CD4-positive, alpha-beta T cell treated with Interferon alpha-2 for 1 hour (primary cell): Measurements from ENCODE around the gene RDM1.
"Not testable (repeated sequence)": the region's sequence is repeated elsewhere in the genome, so short reads cannot be mapped to it uniquely, and the experiment has no call there.

Experiments
- DNase-seq, 2 donors: peaks; one replicate each; pipeline ENCODE4 v3.0.0-alpha.2; 2020 to 2022

The RDM1 gene

GRCh38 chr17:35897772-35898171 is 32.8 kb downstream of the RDM1 start:
- not testable (repeated sequence) for DNase-seq

GRCh38 chr17:35895636-35896587 is 34.7 kb downstream of the RDM1 start:
- peak; percentile 36 to 60 for DNase-seq

GRCh38 chr17:35894206-35894605 is 36.4 kb downstream of the RDM1 start:
- no peak for DNase-seq

- no peak for DNase-seq
Measured at GRCh38 chr17:35893751-35894150, 36.8 kb downstream of the RDM1 start.

- peak; percentile 34 to 56 for DNase-seq
Measured at GRCh38 chr17:35892091-35893035, 38.2 kb downstream of the RDM1 start.

GRCh38 chr17:35891269-35891668 is 39.3 kb downstream of the RDM1 start:
- DNase-seq = no peak

GRCh38 chr17:35890774-35891155 is 39.8 kb downstream of the RDM1 start:
- DNase-seq = peak; percentile 56 to 77

GRCh38 chr17:35889818-35890773 is 40.5 kb downstream of the RDM1 start:
- DNase-seq = peak in 1 of 2 donors; percentile 43

- peak in 1 of 2 donors; percentile 62 for DNase-seq
Measured at GRCh38 chr17:35889241-35889640, 41.3 kb downstream of the RDM1 start.

GRCh38 chr17:35879773-35880654 is 50.6 kb downstream of the RDM1 start, which contains the start of gene CCL5:
Gene CCL5, minus strand, starts transcription at chr17:35880360.
- peak; percentile 82 to 88 for DNase-seq

- DNase-seq = peak in 1 of 2 donors; percentile 38
Measured at GRCh38 chr17:35878361-35878760, 52.2 kb downstream of the RDM1 start.

- no peak for DNase-seq
Measured at GRCh38 chr17:35877345-35878029, 53.1 kb downstream of the RDM1 start.

GRCh38 chr17:35876534-35876933 is 54.0 kb downstream of the RDM1 start:
- no peak for DNase-seq

- DNase-seq = no peak
Measured at GRCh38 chr17:35875800-35876139, 54.8 kb downstream of the RDM1 start.

- DNase-seq = peak in 1 of 2 donors; percentile 48
Measured at GRCh38 chr17:35875072-35875799, 55.3 kb downstream of the RDM1 start.

- no peak for DNase-seq
Measured at GRCh38 chr17:35872196-35872980, 58.2 kb downstream of the RDM1 start.

- DNase-seq = peak; percentile 39 to 43
Measured at GRCh38 chr17:35870906-35871819, 59.4 kb downstream of the RDM1 start.

GRCh38 chr17:35868737-35869136 is 61.8 kb downstream of the RDM1 start, which contains the start of gene HEATR9:
Gene HEATR9, minus strand, starts transcription at chr17:35868891. Its CDS starts 149 bp downstream, at chr17:35868742.
- DNase-seq = no peak
